ENCODE results near the gene PDE6C. TPM values are rescaled to one million over a fixed set of nuclear protein-coding genes. Genes with fewer than 3 reads are reported as not detected.
A peak's percentile ranks its signal among the peaks of the same experiment; 100 is the strongest.

The PDE6C gene
- total and polyA plus RNA-seq, 2 of the 8 experiments (the other 6 are each of a cell fraction or from before 2014, with no cell fraction given) = not detected

- TF ChIP-seq USF2 (IDR thresholded peaks at IDR 0.05; ENCODE audit: low read length) (no peak; the same call in 1 of the 2 replicates), KDM4A (IDR thresholded peaks at IDR 0.05; ENCODE audit: low read depth, low read length, severe bottlenecking) (peak; percentile 42), MAFK (IDR thresholded peaks at IDR 0.05; ENCODE audit: low read depth, low read length) (no peak), CBX8 (IDR thresholded peaks at IDR 0.05; ENCODE audit: borderline replicate concordance, low read depth, low read length) (no peak), SP4 (IDR thresholded peaks at IDR 0.05; ENCODE audit: low read length) (peak; percentile 79; the same call in 1 of the 2 replicates), SAP30 (IDR thresholded peaks at IDR 0.05; ENCODE audit: insufficient read depth, insufficient replicate concordance, low read length) (no peak), NRF1 (IDR thresholded peaks at IDR 0.05; ENCODE audit: low read depth, low read length) (no peak; the same call in 1 of the 2 replicates), BACH1 (IDR thresholded peaks at IDR 0.05; ENCODE audit: low read length) (no peak), SUZ12 (IDR thresholded peaks at IDR 0.05; ENCODE audit: low read length) (no peak)
Measured at GRCh38 chr10:93702210-93703001, 90.1 kb downstream of the PDE6C start, which contains the start of gene FRA10AC1 (continued).

Data from H1 (cell line).